ENCODE data around the gene MAPK1.
A peak's percentile ranks its signal among the peaks of the same experiment; 100 is the strongest.
"Not testable (repeated sequence)": the region's sequence is repeated elsewhere in the genome, so short reads cannot be mapped to it uniquely, and the experiment has no call there.

The MAPK1 gene

DNA sequence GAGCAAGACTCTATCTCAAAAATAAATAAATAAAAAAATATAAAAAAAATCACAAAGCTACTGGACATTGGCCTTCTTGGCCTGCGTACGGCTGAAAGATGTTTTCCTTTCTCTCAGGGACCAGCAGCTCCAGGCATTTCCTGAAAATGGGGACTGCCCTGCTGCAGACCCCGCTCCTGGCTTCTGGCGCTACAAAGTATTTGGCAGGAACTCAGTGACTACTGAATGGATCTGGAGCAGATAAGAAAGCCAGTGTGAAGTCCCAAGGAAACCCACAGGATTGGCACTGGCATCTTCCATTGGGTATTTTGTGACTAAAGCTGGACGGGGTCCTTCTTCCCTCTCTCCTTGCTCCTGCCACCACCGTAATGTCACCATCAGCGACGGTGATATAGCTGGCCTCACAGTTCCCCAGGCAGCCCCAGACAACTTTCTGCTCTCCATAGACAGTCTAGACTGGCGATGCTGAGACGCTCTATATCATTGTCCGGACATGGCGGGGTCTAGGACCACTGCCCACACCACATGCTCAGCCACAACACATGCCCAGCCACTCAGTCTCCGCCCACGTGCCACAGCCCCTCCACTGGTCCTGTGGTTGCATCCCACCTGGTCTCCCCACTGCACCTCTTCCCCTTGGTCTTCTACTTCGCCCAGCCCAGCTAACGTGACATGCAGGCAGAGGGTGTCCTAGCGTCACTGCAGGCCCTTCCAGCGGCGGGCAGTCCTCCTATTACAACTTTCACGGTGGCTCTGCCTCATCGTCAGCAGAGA, 109.2 kb downstream of the MAPK1 start:
- no peak for DNase-seq (ENCODE audit: low read depth, low spot score)

GRCh38 chr22:21755851-21756284, 111.6 kb downstream of the MAPK1 start:
- no peak for DNase-seq (ENCODE audit: low read depth, low spot score)

DNA sequence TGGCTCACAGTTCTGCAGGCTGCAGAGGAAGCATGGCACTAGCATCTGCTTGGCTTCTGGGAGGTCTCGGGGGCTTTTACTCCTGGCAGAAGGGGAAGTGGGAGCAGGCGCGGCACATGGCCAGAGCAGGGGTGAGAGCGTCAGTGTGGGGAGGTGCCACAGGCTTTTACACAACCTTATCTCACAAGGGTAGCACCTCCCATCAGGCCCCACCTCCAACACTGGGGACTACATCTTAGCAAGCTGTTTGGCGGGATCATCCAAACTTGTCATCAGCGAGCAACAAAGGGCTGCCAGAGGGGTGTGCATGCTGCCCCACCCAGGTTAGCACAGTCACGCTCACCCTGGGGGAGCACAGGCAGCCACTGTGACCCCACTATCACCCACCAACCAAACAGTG, 112.9 kb downstream of the MAPK1 start:
- no peak for DNase-seq (ENCODE audit: low read depth, low spot score)

GRCh38 chr22:21753374-21754111, 113.9 kb downstream of the MAPK1 start:
- DNase-seq (ENCODE audit: low read depth, low spot score), result no peak

DNA sequence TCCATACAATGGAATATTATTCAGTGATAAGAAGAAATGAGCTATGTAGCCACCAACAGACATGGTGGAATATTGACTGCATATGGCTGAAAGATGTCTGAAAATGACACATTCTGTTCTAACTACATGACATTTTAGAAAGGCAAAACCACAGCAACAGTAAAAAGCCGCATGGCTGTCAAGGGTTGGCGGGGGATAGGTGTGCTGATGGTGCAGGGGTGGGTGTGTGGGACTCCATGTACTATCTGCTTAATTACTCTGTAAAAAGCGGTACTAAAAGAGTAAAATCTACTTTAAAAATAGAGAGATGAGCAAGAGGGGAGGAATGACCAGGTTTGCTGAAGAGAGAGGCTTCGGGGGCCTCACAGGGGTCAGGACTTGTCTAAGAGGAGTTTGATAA, 115.2 kb downstream of the MAPK1 start:
- no peak for DNase-seq (ENCODE audit: low read depth, low spot score)

- no peak for DNase-seq (ENCODE audit: low read depth, low spot score)
Observed at GRCh38 chr22:21745948-21746347, 121.5 kb downstream of the MAPK1 start.

GRCh38 chr22:21744917-21745316, 122.5 kb downstream of the MAPK1 start:
- not testable (repeated sequence) for DNase-seq (ENCODE audit: low read depth, low spot score)

- DNase-seq (ENCODE audit: low read depth, low spot score), result peak; percentile 46
Observed at GRCh38 chr22:21741790-21742189, 125.7 kb downstream of the MAPK1 start.

DNA sequence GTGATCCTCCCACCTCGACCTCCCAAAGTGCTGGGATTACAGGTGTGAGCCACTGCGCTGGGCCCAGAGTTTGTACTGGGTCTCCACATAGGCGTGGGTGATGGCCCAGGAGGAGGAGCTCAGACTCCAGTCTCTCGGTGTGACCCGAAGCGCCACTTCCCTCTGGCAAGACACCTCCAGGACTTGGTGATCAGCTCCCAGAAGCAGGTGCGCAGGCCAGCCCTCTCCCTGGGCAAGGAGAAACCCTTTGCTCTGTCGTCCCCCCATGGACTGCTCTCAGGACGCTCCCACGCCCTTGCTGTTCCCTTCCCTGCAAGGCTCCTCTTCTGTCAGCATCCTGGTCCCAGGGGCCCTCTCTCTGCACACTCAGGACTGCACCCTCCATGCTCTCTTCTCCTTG, 126.4 kb downstream of the MAPK1 start:
- DNase-seq (ENCODE audit: low read depth, low spot score), result no peak

DNA sequence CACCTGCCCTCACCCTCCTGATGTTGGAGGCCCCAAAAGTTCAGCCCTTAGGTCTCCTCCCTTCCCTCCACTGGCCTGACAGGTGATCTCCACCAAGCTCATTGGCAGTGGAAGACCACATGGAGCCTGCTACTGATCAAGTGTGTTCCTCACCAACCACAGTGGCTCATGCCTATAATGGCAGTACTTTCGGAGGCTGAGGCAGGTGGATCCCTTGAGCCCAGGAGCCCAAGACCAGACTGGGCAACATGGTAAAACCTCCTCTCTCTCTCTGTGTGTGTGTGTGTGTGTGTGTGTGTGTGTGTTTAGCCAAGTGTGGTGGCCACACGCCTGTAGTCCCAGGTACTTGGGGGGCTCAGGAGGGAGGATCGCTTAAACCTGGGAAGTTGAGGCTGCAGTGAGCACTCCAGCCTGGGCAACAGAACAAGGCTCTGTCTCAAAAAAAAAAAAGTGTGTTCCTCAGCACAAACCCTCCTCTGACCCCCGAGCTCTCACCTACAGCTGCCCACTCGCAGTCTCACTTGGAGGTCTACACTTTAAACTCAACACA, 127.5 kb downstream of the MAPK1 start:
- no peak for DNase-seq (ENCODE audit: low read depth, low spot score)

- DNase-seq (ENCODE audit: low read depth, low spot score), result no peak
Observed at GRCh38 chr22:21738966-21739365, 128.5 kb downstream of the MAPK1 start.

GRCh38 chr22:21738081-21738480, 129.4 kb downstream of the MAPK1 start:
- DNase-seq (ENCODE audit: low read depth, low spot score), result no peak

GRCh38 chr22:21736948-21737347, 130.5 kb downstream of the MAPK1 start:
- no peak for DNase-seq (ENCODE audit: low read depth, low spot score)

GRCh38 chr22:21736084-21736642, 131.3 kb downstream of the MAPK1 start:
- DNase-seq (ENCODE audit: low read depth, low spot score), result no peak

DNA sequence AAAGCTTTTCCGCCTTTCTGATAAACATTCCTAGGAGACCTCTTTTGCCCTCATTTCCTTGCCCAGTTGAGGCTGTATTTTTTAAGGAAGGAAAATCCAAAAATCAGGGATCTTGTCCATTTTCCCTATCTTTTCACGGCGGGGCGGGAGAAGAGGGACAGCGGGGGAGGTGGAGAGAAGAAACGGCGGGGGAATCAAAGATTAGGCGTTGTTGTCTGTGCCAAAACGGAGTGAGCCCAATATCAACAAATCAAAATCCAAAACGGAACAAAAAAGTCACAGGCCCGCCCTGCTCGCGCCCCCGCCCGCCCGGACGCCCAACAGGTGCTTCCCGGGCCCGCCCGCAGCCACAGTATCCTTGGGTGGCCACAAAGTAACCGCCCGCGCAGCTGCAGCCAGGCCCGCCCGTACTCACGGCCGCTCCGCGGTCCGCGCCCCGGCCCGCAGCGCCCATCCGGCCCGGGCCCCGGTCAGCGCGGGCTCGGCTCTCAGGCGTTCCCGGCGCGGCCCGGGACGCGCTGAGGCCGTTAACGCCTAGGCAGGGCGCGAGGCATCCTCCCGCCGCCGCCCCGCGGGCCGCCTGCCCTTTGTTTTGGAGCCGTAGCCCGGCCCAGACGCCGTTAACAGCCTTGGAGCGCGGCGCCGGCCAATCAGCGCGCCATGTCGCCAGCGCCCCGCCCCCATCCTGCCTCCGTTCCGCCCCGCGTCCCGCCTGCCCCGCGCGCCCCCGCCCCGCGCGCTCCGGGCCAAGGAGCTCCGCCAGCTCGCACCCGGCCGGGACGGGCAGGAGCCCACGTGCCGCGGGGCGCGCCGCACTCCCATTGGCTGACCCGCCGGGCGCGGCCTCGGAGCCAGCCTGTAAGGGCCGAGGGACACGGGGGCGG, 132.0 kb downstream of the MAPK1 start, which contains the start of gene YPEL1:
Gene YPEL1, minus strand, starts transcription at position 595 of the 884 bp plus-strand sequence. CDS start 25,050 bp downstream, outside the sequence.
- peak; percentile 96 for DNase-seq (ENCODE audit: low read depth, low spot score)

DNA sequence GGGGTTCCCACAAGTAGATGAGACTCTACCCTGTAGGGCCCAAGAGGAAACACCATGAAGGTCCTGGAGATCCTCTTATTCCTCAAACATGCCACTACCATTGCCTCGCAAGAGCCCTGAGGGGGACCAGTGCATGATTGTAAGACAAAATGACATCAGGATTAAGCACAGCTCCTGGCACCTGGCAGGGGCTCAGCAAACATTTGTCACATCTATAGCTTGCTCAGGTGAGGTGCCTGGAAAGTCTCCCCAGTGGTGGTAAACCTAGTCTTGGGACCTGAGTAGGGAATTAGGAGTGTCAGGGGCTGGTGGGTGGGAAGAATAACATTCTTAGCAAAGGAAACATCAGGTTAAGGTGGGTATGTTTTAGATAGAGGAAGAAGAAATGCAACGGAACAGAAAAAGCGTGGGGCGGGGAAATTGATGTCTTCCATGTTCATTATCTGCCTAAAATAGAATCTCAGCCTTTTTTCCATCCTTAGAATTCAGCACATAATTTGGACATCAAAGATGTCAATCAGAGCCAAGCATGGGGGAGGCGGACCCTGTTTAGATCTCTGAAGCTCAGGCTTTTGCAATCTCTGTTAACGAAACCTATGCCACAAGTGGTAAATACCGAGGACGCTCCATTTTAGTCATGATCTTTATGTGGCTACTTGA, 132.8 kb downstream of the MAPK1 start:
- DNase-seq (ENCODE audit: low read depth, low spot score), result peak; percentile 15

DNA sequence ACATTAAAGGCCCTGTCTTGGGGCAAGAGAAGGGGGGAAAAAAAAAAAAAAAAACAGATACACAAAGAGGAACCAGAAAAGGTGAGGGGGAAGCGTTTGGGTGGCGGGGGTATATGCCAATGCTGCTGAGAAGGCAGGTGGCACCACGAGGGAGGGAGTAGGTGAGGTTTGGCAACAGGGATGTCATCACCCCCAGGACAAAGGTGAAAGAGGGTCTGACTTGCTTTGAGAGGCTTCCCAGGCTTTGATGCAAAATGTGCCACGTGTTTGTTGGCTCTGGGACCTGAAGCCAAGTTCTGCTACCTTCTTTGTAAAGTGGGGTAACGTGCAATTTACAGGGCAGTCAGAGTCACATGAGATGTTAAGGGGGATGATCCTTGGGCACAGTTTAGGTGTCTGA, 135.9 kb downstream of the MAPK1 start:
- DNase-seq (ENCODE audit: low read depth, low spot score), result no peak

DNA sequence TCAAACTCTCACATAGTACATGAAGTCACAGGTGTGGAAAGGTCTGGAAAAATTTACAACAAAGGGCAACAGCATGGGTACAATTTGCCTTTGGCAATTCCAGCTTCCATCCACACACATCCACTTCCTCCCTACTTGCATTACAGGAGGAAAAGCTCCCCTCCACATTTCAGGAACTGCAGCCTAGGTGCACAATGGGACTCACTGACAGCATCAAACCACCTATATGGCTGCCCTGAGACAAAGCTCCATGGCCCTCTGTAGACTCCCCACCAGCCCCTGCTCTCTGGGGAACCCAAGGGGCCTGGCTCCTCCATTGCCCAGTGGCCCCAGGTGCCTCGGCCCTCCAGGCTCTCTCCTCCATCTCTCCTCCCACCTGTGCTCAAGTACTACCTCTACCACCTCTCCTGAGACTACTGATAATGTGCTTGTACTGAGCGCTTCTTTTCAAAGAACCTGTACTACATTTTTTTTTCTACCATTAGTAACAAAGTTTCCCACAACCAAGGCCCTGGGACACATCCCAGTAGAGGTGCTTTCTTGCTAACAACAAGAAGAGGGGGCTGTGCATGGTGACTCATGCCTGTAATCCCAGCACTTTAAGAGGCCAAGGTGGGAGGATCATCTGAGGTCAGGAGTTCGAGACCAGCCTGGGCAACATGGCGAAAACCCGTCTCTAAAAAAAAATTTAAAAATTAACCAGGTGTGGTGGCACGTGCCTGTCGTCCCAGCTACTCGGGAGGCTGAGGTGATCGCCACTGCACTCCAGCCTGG, 136.7 kb downstream of the MAPK1 start:
- no peak for DNase-seq (ENCODE audit: low read depth, low spot score)

DNA sequence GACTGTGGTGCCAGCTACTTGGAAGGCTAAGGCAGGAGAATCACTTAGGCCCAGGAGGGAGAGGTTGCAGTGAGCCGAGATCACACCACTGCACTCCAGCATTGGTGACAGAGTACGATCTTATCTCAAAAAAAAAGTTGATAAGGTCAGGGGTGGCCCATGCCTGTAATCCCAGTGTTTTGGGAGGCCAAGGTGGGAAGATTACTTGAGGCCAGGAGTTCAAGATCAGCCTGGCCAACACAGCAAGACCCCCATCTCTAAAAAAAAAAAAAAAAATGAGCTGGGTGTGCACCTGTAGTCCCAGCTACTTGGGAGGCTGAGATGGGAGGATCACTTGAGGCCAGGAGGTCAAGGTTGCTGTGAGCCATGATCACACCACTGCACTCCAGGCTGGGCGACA, 138.3 kb downstream of the MAPK1 start:
- not testable (repeated sequence) for DNase-seq (ENCODE audit: low read depth, low spot score)

GRCh38 chr22:21728270-21728669, 139.2 kb downstream of the MAPK1 start:
- no peak for DNase-seq (ENCODE audit: low read depth, low spot score)
